ENCODE data around the gene TEX54.
"Not testable (repeated sequence)": the region's sequence is repeated elsewhere in the genome, so short reads cannot be mapped to it uniquely, and the experiment has no call there.

The TEX54 gene

DNA sequence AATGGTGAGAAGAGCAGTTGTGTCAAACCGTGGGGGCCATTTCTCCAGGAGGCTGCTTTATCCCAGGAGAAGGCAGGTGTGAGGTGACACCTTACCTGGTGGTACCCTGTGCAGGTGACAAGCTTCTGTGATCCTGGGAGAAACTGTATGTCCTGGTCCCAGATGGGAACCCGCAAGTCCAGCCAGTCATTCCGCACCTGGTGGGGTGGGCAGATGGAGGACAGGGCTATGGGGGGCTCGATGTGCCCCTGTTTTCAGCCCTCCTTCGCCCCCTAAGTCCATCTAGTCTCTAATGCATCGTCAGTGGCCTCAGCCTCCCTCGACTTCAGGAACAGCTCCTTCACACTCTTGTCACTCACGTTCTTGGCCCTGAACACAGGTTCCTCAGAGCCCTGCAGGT, 2.7 kb upstream of the TEX54 start:
- no peak for DNase-seq (ENCODE audit: low spot score)

DNA sequence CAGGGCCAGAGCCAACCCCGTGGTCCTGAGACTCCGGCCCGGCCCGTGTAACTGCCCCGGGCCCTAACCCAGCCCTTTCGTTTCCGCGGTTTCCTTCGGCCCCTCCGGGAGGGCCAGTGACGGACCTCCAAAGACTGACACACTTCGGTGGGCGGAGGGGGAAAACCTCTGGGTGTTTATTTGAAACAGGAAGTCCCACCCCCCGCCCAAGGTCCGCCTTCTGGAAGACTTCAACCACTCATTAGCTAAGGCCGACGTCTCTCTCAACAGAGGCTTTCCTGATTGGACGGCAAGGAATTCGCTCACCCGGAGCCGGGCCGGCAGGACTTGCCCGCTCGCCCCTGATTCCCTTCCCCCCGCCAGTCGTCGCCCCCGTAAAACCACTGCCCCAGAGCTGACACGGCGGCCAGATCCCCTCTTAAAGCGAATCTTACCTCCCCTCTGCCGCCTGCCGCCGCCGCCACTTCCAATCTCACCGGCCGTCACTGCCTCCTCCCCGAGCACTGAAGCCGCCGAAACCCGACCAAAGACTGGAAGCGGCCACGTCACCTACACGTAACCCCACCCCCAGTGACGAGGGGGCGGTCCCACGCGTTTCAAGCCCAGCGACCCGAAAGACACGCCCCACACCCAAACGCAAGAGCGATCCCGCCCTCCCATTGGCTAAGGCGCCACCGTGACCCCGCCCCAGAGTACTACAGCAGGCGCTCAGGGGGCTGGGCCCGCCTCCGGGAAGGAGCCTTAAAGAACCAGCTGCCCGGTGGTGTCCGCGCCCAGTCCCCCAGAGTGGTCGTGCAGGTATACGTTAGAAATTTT, 913 bp downstream of the TEX54 start, which contains the start of gene STX5:
STX5 (minus strand) TSS at position 532 of the 816 bp plus-strand sequence. CDS start 808 bp downstream, outside the sequence.
- DNase-seq (ENCODE audit: low spot score), result peak; percentile 98

DNA sequence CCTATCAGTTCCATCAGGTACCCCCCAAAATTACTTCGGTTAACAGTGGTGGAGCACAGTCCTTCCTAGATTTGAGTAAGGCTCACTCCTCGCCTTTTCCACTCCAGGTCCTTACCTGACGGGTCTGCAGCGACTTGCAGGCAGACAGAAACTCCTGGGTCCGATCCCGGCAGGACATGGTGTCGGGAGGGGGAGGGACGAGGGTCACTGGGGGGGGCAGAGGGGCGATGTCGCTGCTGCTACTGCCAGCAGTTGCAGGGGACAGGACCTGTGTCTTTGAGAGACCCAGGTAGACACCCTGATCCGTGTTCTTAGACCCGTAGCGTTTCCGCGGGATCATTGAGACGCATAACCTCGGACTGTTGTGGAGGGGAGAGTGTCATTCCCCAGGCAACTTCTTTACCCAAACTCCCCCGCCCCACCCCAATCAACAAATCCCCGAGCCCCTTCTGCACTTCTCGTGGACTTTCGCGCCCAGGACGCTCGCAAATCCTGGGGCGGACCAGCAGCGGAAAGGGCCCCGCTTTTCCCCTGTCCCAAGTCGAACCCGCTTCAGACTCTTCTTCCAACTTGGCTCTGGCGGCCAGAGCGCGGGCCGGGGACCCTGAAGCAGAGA, 1.6 kb downstream of the TEX54 start:
- DNase-seq (ENCODE audit: low spot score), result no peak

DNA sequence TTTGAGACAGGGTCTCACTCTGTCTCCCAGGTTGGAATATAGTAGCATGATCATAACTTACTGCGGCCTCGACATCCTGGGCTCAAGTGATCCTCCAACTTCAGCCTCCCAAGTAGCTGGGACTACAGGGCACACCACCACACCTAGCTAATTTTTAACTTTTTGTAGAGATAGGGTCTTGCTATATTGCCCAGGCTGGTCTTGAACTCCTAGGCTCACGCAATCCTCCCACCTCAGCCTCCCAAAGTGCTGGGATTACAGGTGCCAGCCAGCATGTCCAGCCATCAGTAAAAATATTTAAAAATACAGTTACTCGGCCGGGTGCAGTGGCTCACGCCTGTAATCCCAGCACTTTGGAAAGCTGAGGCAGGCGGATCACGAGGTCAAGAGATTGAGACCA, 4.5 kb downstream of the TEX54 start:
- DNase-seq (ENCODE audit: low spot score), result not testable (repeated sequence)

DNA sequence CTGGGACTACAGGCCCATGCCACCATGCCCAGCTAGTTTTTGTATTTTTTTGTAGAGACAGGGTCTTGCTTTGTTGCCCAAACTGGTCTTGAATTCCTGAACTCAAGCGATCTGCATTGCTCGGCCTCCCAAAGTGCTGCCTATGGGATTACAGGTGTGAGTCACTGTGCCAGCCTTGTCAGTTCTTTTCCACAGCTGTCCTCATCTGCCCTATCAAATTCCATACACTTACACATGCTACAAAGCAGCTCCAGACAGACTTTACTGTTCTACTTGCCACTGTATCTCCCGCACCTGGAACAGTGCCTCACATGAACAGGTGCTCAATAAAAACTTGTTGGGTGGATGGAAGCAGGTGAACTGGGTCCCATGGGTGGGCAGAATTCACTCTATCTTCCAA, 9.0 kb downstream of the TEX54 start:
- DNase-seq (ENCODE audit: low spot score), result no peak

DNA sequence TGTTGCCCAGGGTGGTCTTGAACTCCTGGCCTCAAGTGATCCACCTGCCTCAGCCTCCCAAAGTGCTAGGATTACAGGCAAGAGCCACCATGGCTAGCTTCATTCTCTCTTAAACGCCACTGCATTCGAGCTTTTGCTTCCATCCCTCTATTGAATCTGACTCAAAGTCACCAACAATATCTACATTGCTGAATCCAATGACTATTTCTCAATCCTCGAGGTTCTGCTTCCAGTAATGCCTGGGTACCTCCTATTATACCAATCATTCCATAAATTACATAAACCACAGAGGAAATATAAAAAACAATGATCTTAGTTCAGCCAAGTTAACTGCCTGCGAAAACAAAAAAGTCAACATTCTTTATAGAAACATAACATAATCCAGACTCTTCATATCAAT, 15.5 kb downstream of the TEX54 start:
- no peak for DNase-seq (ENCODE audit: low spot score)

DNA sequence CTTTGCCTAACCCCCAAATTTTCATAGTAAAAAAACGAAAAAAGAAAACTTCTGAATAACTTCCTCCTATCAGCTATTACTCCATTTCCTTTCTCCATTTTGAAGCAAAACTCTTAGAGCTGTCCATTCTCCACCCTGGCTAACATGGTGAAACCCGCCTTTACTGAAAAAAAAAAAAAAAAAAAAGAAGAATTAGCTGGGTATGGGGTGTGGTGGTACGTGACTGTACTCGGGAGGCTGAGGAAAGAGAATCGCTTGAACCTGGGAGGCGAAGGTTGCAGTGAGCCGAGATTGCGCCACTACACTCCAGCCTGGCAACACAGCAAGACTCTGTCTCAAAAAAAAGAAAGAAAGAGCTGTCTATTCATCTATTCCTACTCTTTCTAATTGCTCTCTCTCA, 16.1 kb downstream of the TEX54 start:
- no peak for DNase-seq (ENCODE audit: low spot score)

DNA sequence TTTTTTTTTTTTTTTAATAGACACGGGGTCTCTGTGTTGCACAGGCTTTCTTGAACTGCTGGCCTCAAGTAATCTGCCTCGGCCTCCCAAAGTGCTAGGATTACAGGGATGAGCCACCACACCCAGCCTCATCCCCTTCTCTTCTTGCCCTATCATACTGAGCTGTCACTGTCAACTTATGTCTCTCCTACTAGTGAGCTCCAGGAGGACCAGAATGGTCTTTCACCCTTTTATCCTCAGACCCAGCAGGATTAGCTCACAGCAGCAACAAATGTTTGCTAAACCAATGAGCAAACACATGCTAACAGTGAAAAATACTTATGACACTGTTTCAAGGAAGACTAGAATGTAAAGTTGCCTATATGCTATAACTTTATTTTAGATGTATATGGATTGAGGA, 21.0 kb downstream of the TEX54 start:
- no peak for DNase-seq (ENCODE audit: low spot score)

DNA sequence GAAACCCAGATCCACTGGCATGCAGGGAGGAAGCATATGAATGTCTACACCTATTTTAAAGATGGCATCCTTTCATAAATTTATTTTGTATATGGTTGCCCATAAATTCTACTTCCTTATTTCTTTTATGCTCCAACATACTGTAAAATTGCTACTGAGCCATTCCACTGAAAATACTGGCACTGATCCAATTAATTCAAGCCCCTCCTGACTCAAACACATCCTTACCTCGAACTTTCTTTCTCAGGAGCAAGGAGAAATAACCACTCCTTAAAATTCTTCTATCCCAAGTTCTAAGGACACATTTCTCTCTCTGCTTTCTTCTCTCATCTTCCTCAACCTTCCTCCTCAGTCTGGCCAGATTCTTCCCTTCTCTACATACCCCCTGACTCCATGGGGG, 21.9 kb downstream of the TEX54 start:
- no peak for DNase-seq (ENCODE audit: low spot score)

DNA sequence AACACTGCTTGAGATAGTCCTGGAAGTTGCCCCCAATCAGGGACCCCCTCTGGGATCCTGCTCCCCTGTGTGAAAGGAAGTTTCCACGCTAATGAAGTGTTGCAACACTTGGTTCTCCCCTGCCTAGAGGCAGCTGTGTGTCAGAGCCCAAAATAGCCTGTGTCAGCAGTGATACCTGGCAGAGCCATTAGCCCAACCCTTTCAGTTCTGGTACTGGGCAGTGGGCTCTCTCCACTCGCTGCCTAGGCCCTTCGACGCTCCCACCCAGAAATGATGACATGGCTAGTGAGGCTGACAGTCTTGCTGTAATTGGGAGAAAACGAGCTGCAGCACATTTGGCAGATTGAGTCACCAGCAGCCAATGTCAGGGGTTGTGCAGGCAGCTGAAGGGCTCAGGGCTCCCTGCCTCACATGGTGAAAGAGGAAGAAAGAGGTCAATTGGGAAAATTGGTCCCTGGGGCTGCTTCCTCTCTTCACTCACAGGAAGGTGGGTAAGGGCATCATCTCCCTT, 26.0 kb downstream of the TEX54 start:
- DNase-seq (ENCODE audit: low spot score), result no peak

DNA sequence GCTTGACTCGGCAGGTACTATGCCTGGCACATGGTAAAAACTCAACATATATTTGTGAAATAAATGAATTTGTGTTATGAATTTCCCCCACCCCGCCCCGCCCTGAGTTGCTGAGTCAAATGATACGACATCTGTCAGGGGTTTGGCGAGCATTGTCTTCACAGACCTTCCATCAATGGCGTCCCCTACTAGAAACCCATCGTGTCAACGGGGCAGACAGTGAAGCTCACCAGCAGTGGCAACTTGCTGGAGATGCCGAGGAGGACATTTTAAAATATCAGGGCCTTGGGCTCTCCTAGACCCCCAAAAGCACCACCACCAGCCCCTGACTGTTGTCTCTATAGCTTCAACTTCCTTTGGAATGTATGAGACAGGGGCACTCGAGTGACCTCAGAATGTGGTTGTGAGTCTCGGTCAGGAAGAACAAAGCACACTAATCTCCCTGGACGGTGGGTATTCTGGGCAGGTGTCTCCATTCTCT, 26.6 kb downstream of the TEX54 start:
- DNase-seq (ENCODE audit: low spot score), result peak; percentile 44

DNA sequence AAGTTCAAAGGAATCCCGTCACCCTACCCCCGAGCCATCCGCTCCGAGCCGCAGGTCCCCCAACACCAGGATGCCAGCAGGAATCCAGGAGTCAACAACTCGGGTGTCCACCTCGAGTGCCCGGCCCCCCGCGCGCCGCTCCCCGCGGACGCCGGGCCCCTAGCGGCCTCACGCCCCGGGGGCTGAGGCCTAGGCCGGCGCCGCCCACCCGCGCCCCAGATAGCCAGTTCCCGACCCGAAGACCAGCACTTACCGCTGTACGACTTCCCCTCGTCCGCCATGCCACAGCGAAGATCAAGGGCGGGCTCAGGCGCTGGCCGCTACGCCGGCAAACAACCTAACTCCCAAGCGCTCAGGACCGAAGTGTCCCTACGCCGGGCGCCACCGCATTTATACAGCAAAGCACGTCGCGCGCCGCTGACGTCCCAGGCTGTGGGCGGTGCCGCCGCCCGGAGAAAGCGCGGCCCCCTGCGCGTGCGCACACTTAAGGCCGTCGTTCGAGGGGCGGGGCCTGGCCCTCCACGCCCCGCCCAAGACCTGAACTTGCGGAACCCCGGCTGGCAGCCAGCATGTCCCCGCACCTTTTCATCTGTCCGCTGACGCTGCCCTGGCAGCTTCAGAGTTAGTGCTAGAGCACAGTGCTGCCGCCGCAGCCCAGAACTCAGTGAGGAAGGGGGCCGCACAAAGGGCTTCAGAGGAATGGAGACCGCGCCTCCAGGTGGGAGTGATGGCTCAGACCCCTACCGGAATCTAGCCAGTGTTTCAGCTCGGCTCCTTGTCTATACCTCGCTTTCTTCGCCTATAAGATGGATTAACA, 27.4 kb downstream of the TEX54 start, which contains the start of gene NXF1:
NXF1 (minus strand) TSS at position 365 of the 817 bp plus-strand sequence; CDS start at position 281, 84 bp downstream.
- peak; percentile 96 for DNase-seq (ENCODE audit: low spot score)

DNA sequence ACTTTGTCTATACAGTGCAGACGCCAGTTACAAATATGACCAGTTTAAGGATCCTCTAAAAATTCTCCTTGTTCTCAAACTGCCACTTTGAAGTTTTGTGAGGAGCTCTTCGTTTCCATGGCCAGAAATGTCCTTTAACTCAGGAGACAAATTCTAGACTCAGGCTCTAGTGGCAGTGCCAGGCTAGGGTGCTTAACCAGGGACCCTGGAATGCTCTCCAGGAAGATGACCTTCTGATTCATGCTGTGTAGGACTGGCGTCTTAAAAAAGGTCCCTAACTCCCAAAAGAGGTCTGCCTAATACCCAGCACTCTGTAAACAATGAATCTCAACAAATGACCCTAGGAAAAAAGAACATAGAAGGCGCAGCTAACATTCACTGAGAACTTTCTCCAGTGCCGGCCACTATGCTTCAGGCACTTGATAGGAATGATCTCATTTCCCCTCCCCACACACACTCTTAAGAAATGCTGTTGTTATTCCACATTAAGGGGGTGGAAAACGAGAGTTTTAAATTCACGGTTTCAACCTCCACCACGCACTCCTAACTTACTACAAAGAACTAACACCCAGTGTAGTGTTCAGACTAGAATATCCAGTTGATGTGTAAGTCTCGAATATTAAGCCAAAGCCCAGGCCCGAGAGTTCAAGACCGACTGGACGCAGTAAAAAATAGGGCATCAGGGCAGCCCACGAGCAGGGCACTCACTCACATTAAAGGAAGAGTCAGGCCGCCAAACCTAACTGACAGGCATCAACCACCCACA, 28.1 kb downstream of the TEX54 start:
- DNase-seq (ENCODE audit: low spot score), result peak; percentile 45

DNA sequence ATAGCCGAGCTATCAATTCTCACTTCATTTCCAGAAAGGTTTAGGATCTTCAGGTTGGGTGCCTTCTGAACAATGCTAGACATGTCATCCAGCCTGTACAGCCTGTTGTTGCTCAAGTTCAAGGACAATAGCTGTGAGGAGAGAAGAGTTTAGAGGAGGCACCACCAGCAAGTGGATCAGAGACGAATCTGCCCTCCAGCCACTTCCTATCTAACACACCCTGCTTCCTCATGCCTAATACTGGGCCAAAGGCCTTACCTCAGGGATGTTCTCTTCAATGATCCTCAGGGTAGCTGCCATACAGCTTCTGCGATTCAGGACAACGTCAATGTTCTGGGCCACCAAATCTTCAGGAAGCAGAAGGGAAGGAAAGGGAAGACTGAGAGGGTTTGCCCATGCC, 31.6 kb downstream of the TEX54 start:
- DNase-seq (ENCODE audit: low spot score), result no peak

DNA sequence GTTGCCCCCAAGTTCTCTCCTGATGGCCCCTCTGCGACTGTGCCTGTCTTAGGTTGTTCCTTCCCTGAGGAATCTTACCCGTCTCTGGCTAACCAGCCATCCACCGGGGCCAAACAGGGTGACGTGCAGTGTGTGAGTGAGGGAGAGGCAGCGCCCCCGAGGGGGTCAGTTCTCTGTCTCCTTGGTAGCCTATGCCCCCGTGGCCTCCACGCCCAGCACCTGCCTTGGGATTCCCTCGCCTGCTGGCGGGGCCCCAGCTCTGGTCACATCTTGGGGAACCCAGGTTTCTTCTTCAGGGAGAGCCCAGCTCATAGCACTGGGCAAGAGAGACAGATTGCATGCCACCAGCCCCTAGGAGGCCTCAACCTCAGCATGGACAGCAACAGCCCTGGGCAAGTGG, 33.2 kb downstream of the TEX54 start:
- no peak for DNase-seq (ENCODE audit: low spot score)

DNA sequence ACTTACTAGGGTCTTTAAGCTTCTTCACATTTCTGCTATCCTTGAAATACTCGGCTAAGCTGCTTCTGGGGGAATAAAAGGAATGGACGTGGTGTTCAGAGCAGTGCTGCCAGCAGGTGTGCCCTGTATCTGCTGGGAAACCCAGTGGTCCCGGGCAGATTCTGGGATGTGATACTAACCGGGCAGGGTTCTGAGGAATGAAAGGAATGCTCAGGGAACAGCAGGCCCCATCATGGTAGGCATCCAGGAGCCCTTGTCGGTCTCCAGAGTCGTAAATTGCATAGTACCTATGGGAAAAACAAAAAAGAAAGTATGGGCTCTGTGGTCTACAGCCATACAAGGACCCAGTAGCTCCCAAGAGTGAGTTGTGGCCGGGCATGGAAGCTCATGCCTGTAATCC, 36.4 kb downstream of the TEX54 start:
- DNase-seq (ENCODE audit: low spot score), result no peak

DNA sequence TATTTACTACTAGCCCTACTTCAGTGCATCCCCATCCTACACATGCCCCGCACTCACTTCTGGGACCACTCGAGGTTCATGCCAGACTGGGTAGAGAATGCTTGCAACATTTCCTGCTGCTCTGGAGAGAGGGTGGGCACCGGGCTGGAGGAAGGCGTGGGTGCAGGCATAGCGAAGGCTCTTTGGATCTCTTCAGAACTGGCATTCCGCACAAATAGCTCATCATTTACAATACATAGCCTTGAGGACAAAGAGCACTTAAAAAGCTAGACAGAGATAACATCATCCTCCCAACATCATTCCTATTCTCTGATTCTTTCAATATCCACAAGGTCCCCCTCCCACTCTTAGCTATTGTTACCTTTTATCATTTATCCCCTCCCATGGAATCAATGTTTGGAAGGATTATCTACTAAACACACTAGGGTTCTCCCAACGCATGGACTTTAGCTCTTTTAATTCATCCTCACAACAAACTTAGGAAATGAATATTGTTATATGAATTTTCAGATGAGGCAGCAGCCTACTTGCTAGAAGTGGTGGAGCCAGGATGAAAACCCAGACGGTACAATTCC, 38.4 kb downstream of the TEX54 start:
- DNase-seq (ENCODE audit: low spot score), result no peak

DNA sequence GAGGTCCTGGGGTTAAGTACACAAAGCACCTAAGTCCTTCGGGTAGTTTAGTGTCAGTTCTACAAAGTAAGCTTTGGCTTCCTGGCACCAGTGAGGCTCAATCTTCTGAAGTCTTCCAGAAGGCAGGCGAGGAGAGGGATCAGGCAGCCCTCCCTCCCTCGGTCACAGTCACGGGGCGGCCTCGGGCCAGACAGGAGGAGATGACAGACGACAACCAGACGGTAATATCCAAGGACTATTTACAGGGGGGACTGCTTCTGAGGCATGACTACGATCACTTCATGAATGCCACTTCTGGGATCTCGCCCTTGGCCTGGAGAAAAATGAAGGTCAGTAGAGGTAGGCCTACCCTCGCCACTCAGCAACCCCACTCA, 40.5 kb downstream of the TEX54 start:
- no peak for DNase-seq (ENCODE audit: low spot score)

DNA sequence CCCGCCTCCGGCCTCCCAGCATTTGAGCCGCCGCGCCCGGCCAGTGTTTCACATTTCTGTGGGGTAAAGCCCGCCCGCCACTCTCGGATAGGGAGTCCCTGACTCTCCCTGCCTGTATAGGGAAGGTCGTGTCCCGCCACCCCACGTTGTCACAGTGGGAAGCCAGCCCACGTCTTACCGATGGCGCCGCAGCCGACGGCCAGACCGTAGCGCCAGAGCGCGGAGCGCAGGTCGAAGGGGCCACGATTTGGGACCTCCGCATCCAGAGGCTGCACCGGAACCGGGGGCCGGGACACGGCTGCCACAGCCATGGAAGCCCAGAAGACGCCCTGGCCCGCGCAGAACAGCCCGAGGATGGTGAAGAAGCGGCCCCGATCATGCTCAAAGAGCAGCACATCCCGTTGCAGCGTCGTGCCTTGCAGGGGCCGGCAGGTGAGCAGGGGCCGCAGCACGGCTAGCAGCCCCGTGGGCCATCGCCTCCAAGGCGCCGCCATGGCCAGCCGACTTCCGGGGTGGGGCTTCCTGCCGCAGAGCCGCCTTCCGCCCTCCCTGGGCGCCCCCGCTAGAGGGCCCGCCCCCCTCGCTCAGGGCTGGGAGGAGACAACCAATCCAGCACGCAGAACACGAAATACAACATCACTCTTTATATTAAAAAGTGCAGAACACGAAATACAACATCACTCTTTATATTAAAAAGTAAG, 41.0 kb downstream of the TEX54 start, which contains the start of gene TMEM223:
TMEM223 (minus strand) TSS at position 506 of the 701 bp plus-strand sequence; CDS start at position 494, 12 bp downstream.
- peak; percentile 85 for DNase-seq (ENCODE audit: low spot score)

DNA sequence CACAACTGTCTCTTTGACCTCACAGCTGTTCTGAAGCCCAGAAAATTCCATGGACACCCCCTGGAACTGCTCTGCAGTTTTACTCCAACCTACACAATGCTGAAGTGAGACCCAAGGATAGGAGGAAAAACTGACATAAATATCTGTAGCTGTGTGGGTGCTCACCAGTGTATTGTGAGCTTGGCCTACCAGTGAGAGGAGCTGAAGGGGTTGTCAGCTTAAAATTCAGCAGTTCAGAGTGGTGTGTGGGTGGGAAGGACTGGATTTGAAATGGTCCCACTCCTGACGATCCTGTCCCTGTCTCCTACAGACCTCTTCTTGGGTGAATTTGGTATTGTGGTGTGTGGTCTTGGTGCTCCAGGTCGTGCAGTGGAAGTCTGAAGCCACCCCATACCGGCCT, 43.1 kb downstream of the TEX54 start:
- no peak for DNase-seq (ENCODE audit: low spot score)

Measured in kidney tubule cell (primary cell).